Upper lobe of right lung (tissue), 1 donor: ENCODE results near the gene ID2. TPM values are rescaled to one million over a fixed set of nuclear protein-coding genes. Genes with fewer than 3 reads are reported as not detected.
A peak's percentile ranks its signal among the peaks of the same experiment; 100 is the strongest.

Source experiments
- ATAC-seq: fragments of 200-7000 bp; cut with Tn5 transposase; one replicate; pipeline ENCODE4 v1.9.1; 2020; ENCODE audit warnings: mild to moderate bottlenecking, moderate library complexity
- DNase-seq: peaks from one replicate; pipeline ENCODE4 v3.0.0-alpha.2; 2020
- H3K27ac ChIP-seq: fragments of 200-600 bp; one replicate; pipeline ENCODE4 v1.8.0; 2022
- H3K27me3 ChIP-seq: fragments of 200-600 bp; one replicate; pipeline ENCODE4 v1.8.0; 2022; ENCODE audit warnings: mild to moderate bottlenecking
- H3K36me3 ChIP-seq: fragments of 200-600 bp; one replicate; pipeline ENCODE4 v1.8.0; 2022
- H3K4me1 ChIP-seq: fragments of 200-600 bp; one replicate; pipeline ENCODE4 v1.8.0; 2022
- H3K4me3 ChIP-seq: fragments of 200-600 bp; one replicate; pipeline ENCODE4 v1.8.0; 2022; ENCODE audit warnings: mild to moderate bottlenecking
- H3K9me3 ChIP-seq: fragments of 200-600 bp; one replicate; pipeline ENCODE4 v1.8.0; 2022
- intact Hi-C: fragments of 100-400 bp; cut with DNase I; formaldehyde crosslinking; loops from one replicate; pipeline ENCODE4 v1.11.0; 2022
- total RNA-seq: library from RNA; stranded (reverse); fragmentation: NEBNext Ultra II Directional; extraction: Animal tissue kit (Norgen Biotek cat#: 25700); gene quantifications from one replicate; pipeline ENCODE4 v1.2.1, GENCODE V29; 2021
- TF ChIP-seq, protein P1 (sequence below): fragments of 200-600 bp; IDR thresholded peaks from one replicate; pipeline ENCODE4 v1.8.0; 2022; ENCODE audit warnings: antibody characterized with exemption
- donor health status: DM: no; HTN: yes; CAD: no; lungs with severe emphysema.

The ID2 gene
- total RNA-seq, 1 donor from 2014 or later: 99.5 TPM

DNA sequence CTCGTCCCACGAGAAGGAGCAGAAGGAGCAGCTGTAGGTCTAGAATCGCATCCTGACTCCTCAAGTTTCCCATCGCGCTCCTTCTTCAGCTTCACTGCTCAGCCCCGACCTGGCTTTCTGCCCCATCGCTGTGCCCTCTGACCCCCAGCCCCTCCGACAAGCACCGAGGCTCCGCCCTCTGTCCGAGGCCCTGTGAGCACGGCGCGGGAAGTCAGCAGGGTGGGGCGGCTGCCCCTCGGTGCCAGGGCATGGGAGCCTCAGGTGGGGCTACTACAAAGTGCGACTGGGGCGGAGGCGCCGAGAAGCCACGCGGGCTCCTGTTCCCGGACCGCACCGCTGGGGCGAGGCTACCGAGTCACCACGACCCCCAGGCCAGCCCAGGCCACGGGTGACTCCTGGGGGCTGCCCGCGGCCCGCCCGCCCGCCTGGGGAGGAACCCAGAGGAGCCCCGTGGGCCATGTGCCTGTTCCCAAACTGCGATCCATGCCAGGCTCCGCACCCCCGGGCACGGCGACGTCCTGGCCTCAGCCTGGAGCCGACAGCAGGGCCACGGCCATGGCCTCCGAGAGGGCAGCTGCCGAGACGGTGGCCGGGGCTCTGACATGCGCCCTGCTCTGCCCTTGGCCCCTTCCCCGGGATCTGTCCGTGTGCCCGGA lies 36.6 kb upstream of the ID2 start:
- TF ChIP-seq, protein P1, sequence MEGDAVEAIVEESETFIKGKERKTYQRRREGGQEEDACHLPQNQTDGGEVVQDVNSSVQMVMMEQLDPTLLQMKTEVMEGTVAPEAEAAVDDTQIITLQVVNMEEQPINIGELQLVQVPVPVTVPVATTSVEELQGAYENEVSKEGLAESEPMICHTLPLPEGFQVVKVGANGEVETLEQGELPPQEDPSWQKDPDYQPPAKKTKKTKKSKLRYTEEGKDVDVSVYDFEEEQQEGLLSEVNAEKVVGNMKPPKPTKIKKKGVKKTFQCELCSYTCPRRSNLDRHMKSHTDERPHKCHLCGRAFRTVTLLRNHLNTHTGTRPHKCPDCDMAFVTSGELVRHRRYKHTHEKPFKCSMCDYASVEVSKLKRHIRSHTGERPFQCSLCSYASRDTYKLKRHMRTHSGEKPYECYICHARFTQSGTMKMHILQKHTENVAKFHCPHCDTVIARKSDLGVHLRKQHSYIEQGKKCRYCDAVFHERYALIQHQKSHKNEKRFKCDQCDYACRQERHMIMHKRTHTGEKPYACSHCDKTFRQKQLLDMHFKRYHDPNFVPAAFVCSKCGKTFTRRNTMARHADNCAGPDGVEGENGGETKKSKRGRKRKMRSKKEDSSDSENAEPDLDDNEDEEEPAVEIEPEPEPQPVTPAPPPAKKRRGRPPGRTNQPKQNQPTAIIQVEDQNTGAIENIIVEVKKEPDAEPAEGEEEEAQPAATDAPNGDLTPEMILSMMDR: no peak
- H3K4me1 ChIP-seq: peaks cover 9% of the 10 kb centered on the region
- H3K27me3 ChIP-seq: no peaks in the 10 kb centered on the region
- DNase-seq (peak; percentile 58), ATAC-seq (no peak)
- no peak overlapping the region for H3K27ac ChIP-seq
- no peaks in the 10 kb centered on the region for H3K9me3 ChIP-seq
- no peaks in the 10 kb centered on the region for H3K36me3 ChIP-seq
- no peak overlapping the region for H3K4me3 ChIP-seq
- intact Hi-C loops: no loop called here

DNA sequence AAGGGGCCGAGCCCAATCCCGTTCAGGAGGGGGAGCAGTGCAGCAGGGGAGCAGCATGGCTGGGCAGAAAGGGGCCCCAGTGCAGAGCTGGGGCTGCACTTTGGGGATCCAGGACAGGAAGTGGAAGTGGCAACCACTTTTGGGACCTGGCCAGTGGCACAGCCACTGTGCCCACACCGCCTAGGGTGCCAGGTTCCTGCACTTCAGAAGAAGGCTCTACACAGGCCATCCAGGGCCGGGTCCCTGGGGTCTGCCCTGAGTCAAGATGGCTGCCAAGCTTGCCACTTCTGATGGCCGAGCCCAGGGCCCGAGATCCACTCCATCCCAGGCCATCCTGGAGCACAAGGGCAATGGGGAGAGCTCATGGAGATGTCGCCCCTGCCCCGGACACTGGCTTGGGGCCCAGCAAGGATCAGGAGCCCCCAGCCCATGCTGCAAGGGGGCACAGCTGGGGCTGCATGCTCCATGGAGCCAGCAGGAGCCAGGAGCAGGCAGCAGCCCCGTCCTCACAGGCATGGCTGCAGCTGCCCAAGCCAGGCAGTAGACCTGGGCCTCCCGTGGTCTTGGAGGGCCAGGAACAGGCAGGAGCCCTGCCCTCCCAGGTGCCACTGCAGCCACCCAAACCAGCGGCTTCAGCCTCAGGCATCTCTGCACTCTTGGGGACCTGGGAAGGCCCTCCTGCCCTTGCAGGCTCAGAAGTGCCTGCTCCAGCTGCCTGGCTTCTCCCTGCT lies 35.0 kb upstream of the ID2 start:
- ATAC-seq: no peak
- Histone ChIP-seq H3K27me3 (no peaks in the 10 kb centered on the region), H3K27ac (no peak overlapping the region), H3K4me3 (no peak overlapping the region), H3K9me3 (no peaks in the 10 kb centered on the region), H3K36me3 (no peaks in the 10 kb centered on the region), H3K4me1 (peaks cover 9% of the 10 kb centered on the region)
- intact Hi-C loops: no loop called here
- DNase-seq: peak; percentile 55
- TF ChIP-seq, protein P1: no peak

DNA sequence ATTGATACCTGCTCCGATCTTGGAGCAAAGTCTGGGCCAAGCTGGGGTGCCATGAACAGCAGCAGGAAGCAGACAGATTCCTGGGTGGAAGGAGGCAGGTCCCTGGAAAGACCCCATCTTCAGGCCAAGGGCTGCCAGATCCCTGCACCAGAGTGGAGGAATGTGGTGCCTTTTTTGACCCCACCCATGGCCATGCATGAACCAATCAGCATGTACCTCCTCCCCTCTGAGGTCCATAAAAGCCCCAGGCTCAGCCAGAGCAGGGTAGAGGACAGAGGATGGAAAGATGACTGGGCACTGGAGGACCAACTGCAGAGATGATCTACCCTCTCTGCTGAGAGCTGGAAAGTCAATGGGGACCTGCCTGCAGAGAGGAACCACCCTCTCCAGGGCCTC lies 34.4 kb upstream of the ID2 start:
- TF ChIP-seq, protein P1: no peak
- peak; percentile 25 for DNase-seq
- H3K4me3 ChIP-seq: no peak overlapping the region
- no peaks in the 10 kb centered on the region for H3K36me3 ChIP-seq
- H3K27ac ChIP-seq: no peak overlapping the region
- intact Hi-C loops: no loop called here
- no peak for ATAC-seq
- no peaks in the 10 kb centered on the region for H3K9me3 ChIP-seq
- H3K4me1 ChIP-seq: peaks cover 9% of the 10 kb centered on the region
- no peaks in the 10 kb centered on the region for H3K27me3 ChIP-seq

DNA sequence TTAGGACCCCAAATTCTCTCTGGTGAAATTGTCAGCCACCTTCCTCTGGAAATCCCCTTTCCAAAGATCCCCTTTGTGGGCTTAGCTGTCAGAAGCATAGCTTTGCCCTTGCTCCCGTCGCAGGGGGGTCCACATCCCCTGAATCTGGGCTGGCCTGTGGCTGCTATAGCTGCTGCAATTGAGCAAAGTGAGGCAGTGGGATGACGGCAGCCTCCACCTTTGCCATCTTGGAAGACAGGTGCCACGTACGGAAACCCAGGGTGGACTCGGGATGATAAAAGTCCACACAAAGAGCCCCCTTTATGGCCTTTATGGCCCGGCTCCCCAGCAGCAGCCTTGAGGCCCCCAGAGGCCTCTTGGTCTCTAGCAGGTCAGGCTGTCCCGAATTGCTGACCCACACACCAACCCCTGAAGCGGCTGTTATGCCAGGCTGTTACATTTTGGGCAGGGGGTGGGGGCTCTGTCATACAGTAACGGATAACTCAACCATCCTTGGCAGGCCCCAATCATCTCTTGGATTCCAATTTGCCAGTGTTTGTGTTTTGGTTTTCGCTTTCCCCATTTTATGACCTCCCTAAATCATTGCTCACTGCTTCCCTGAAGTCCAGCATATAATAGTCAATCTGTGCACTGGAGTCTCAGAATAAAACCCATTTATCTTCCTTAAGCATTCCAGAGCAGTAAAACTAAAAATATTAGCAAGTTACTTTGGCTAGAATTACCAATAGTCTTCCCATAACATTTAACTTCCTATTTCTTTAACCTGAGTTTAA lies 33.2 kb upstream of the ID2 start:
- intact Hi-C loops: no loop called here
- Histone ChIP-seq H3K27me3 (no peaks in the 10 kb centered on the region), H3K9me3 (no peaks in the 10 kb centered on the region), H3K36me3 (no peaks in the 10 kb centered on the region), H3K4me3 (no peak overlapping the region), H3K27ac (no peak overlapping the region), H3K4me1 (peaks cover 9% of the 10 kb centered on the region)
- ATAC-seq (no peak), DNase-seq (peak; percentile 48)
- TF ChIP-seq, protein P1: no peak

DNA sequence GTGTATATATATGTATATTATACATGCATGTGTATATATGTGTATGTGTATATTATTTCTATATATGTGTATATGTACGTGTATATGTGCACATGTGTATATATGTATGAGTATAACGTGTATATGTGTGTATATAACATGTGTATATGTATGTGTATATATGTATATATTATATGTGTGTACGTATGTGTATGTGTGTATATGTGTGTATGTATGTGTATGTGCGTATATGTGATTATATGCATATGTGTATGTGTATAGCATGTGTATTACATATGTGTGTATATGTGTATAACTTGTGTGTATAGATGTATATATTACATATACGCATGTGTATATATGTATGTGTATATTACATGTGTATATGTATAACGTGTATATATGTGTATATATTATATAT lies 32.1 kb upstream of the ID2 start:
- Histone ChIP-seq H3K27me3 (no peaks in the 10 kb centered on the region), H3K4me1 (peaks cover 2% of the 10 kb centered on the region), H3K27ac (no peak overlapping the region), H3K9me3 (no peaks in the 10 kb centered on the region), H3K36me3 (no peaks in the 10 kb centered on the region), H3K4me3 (no peak overlapping the region)
- ATAC-seq: no peak
- TF ChIP-seq, protein P1: no peak
- intact Hi-C loops: no loop called here
- DNase-seq: no peak
